Peyer's patch (tissue), 4 donors: Measurements from ENCODE around the gene GMPPB.

Experiments used
- POLR2A ChIP-seq, 2 donors: fragments of 450-650 bp; IDR thresholded peaks; one replicate each; pipeline ENCODE4 v1.5.1; 2017; ENCODE audit warnings: antibody characterized with exemption in 2 of 2, mild to moderate bottlenecking in 2 of 2, moderate library complexity in 2 of 2
- TF ChIP-seq, protein P1 (sequence below), 6 experiments: fragments of 450-650 bp in 4 of 6; fragments of 200-600 bp in 2 of 6; sonication (generic) in 1 of 6; IDR thresholded peaks; one replicate each; pipeline ENCODE4 v1.5.1; 2017 to 2019; ENCODE audit warnings: antibody characterized with exemption in 6 of 6, mild to moderate bottlenecking in 3 of 6, moderate library complexity in 1 of 6

DNA sequence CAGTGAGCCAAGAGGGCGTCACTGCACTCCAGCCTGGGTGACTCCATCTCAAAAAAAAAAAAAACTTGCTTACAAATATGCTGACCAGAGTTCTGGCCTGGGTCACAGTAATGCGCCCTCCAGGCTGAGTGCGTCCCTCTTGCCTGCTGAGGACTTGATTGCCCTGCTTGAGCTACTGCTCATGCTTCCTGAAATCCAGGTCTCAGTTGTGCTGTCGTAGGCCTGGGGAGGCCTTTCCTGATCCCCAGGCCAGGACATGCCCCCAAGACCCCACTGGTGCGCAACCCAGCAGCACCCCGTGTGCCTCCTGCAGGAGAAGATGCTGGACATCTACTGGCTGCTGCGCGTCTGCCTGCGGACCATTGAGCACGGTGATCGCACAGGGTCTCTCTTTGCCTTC is 11.6 kb downstream of the GMPPB start:
- TF ChIP-seq POLR2A (IDR thresholded peaks at IDR 0.05): no peak
- TF ChIP-seq, protein P1, sequence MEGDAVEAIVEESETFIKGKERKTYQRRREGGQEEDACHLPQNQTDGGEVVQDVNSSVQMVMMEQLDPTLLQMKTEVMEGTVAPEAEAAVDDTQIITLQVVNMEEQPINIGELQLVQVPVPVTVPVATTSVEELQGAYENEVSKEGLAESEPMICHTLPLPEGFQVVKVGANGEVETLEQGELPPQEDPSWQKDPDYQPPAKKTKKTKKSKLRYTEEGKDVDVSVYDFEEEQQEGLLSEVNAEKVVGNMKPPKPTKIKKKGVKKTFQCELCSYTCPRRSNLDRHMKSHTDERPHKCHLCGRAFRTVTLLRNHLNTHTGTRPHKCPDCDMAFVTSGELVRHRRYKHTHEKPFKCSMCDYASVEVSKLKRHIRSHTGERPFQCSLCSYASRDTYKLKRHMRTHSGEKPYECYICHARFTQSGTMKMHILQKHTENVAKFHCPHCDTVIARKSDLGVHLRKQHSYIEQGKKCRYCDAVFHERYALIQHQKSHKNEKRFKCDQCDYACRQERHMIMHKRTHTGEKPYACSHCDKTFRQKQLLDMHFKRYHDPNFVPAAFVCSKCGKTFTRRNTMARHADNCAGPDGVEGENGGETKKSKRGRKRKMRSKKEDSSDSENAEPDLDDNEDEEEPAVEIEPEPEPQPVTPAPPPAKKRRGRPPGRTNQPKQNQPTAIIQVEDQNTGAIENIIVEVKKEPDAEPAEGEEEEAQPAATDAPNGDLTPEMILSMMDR (IDR thresholded peaks at IDR 0.05): no peak
